Measurements from ENCODE around the gene GAGE10. TPM values are rescaled to one million over a fixed set of nuclear protein-coding genes. Genes with fewer than 3 reads are reported as not detected.
"Not testable (repeated sequence)": the region's sequence is repeated elsewhere in the genome, so short reads cannot be mapped to it uniquely, and the experiment has no call there.

The GAGE10 gene
- total and polyA plus RNA-seq, 2 experiments from 2014 or later: not detected

- H3K4me3 ChIP-seq: not testable (repeated sequence)
Measured at GRCh38 chrX:49331282-49331681, 27.8 kb downstream of the GAGE10 start, which contains the start of gene GAGE13. Gene GAGE13 (plus strand): TSS chrX:49331582. CDS start chrX:49332738, 1,156 bp downstream.

GRCh38 chrX:49331841-49332240, 28.4 kb downstream of the GAGE10 start:
- H3K27me3 ChIP-seq; H3K36me3 ChIP-seq; H3K9me3 ChIP-seq (ENCODE audit: low read depth); H3K4me3 ChIP-seq; DNase-seq (ENCODE audit: low read depth in 1 of 2, low spot score in 1 of 2); H3K27ac ChIP-seq; H3K4me1 ChIP-seq (ENCODE audit: low read depth): not testable (repeated sequence)

More at GRCh38 chrX:49331282-49331681, 27.8 kb downstream of the GAGE10 start, which contains the start of gene GAGE13:
- H3K4me1 ChIP-seq (ENCODE audit: low read depth); H3K27ac ChIP-seq; H3K27me3 ChIP-seq; H3K9me3 ChIP-seq (ENCODE audit: low read depth); H3K36me3 ChIP-seq; DNase-seq (ENCODE audit: low read depth in 1 of 2, low spot score in 1 of 2): not testable (repeated sequence)

- not testable (repeated sequence) for H3K27me3 ChIP-seq; H3K4me3 ChIP-seq; H3K9me3 ChIP-seq (ENCODE audit: low read depth); H3K27ac ChIP-seq; DNase-seq (ENCODE audit: low read depth in 1 of 2, low spot score in 1 of 2); H3K36me3 ChIP-seq; H3K4me1 ChIP-seq (ENCODE audit: low read depth)
Measured at GRCh38 chrX:49341449-49341848, 38.0 kb downstream of the GAGE10 start.

GRCh38 chrX:49344496-49345175, 41.2 kb downstream of the GAGE10 start:
- not testable (repeated sequence) for H3K4me3 ChIP-seq; H3K36me3 ChIP-seq; DNase-seq (ENCODE audit: low read depth in 1 of 2, low spot score in 1 of 2); H3K9me3 ChIP-seq (ENCODE audit: low read depth); H3K4me1 ChIP-seq (ENCODE audit: low read depth); H3K27ac ChIP-seq; H3K27me3 ChIP-seq

- not testable (repeated sequence) for H3K9me3 ChIP-seq (ENCODE audit: low read depth); H3K4me3 ChIP-seq; DNase-seq (ENCODE audit: low read depth in 1 of 2, low spot score in 1 of 2); H3K36me3 ChIP-seq; H3K4me1 ChIP-seq (ENCODE audit: low read depth); H3K27me3 ChIP-seq; H3K27ac ChIP-seq
Measured at GRCh38 chrX:49345402-49345801, 42.0 kb downstream of the GAGE10 start.

GRCh38 chrX:49346150-49346549, 42.7 kb downstream of the GAGE10 start:
- H3K4me1 ChIP-seq (ENCODE audit: low read depth); H3K27me3 ChIP-seq; H3K9me3 ChIP-seq (ENCODE audit: low read depth); H3K4me3 ChIP-seq; DNase-seq (ENCODE audit: low read depth in 1 of 2, low spot score in 1 of 2); H3K36me3 ChIP-seq; H3K27ac ChIP-seq: not testable (repeated sequence)

Other genes starting within 250 kb of the GAGE10 start
- 6.2 and 7.8 TPM in 2 replicates for gene CCDC120, start 244.6 kb upstream of the GAGE10 start, total RNA-seq
- 5.4 and 10.8 TPM in 2 replicates for gene CCDC120, start 244.6 kb upstream of the GAGE10 start, polyA plus RNA-seq
- 22.9 and 30.3 TPM in 2 replicates for gene PRAF2, start 229.6 kb upstream of the GAGE10 start, total RNA-seq
- 56.2 and 76.7 TPM in 2 replicates for gene PRAF2, start 229.6 kb upstream of the GAGE10 start, polyA plus RNA-seq
- 51.4 and 54.6 TPM in 2 replicates for gene WDR45, start 223.8 kb upstream of the GAGE10 start, total RNA-seq
- gene WDR45, start 223.8 kb upstream of the GAGE10 start, polyA plus RNA-seq: 58.6 and 62.3 TPM in 2 replicates
- 37.3 and 38.4 TPM in 2 replicates for gene GPKOW, start 179.9 kb upstream of the GAGE10 start, total RNA-seq
- gene GPKOW, start 179.9 kb upstream of the GAGE10 start, polyA plus RNA-seq: 23.2 and 28.7 TPM in 2 replicates
- 2.0 and 6.8 TPM in 2 replicates for gene MAGIX, start 140.9 kb upstream of the GAGE10 start, total RNA-seq
- 3.2 and 10.0 TPM in 2 replicates for gene MAGIX, start 140.9 kb upstream of the GAGE10 start, polyA plus RNA-seq
- 8.3 and 12.4 TPM in 2 replicates for gene PLP2, start 131.7 kb upstream of the GAGE10 start, total RNA-seq
- 34.6 and 41.2 TPM in 2 replicates for gene PLP2, start 131.7 kb upstream of the GAGE10 start, polyA plus RNA-seq
- 10.5 and 16.5 TPM in 2 replicates for gene PRICKLE3, start 117.3 kb upstream of the GAGE10 start, total RNA-seq
- gene PRICKLE3, start 117.3 kb upstream of the GAGE10 start, polyA plus RNA-seq: 8.1 and 10.9 TPM in 2 replicates
- 0.45 and 1.8 TPM in 2 replicates for gene SYP, start 103.5 kb upstream of the GAGE10 start, total RNA-seq
- 1.1 and 1.3 TPM in 2 replicates for gene SYP, start 103.5 kb upstream of the GAGE10 start, polyA plus RNA-seq
- 0.45 and 1.0 TPM in 2 replicates for gene CACNA1F, start 70.3 kb upstream of the GAGE10 start, total RNA-seq
- gene CACNA1F, start 70.3 kb upstream of the GAGE10 start, polyA plus RNA-seq: 0.02 and 1.5 TPM in 2 replicates
- 18.3 and 21.2 TPM in 2 replicates for gene CCDC22, start 68.2 kb upstream of the GAGE10 start, total RNA-seq
- 16.1 and 18.9 TPM in 2 replicates for gene CCDC22, start 68.2 kb upstream of the GAGE10 start, polyA plus RNA-seq
- gene FOXP3, start 38.9 kb upstream of the GAGE10 start, total RNA-seq: 0.07 and 0.18 TPM in 2 replicates
- gene FOXP3, start 38.9 kb upstream of the GAGE10 start, polyA plus RNA-seq: 0.59 TPM in 1 of 2 replicates, not detected in the other
- gene PPP1R3F, start 33.9 kb upstream of the GAGE10 start, total RNA-seq: 32.6 and 36.0 TPM in 2 replicates
- 24.4 and 28.3 TPM in 2 replicates for gene PPP1R3F, start 33.9 kb upstream of the GAGE10 start, polyA plus RNA-seq
- gene GAGE12J, start 18.4 kb downstream of the GAGE10 start, total RNA-seq: not detected in 2 replicates
- not detected in 2 replicates for gene GAGE12J, start 18.4 kb downstream of the GAGE10 start, polyA plus RNA-seq
- gene GAGE13, start 27.9 kb downstream of the GAGE10 start, total RNA-seq: not detected in 2 replicates
- gene GAGE13, start 27.9 kb downstream of the GAGE10 start, polyA plus RNA-seq: 0.38 TPM in 1 of 2 replicates, not detected in the other
- gene GAGE12C, start 228.5 kb downstream of the GAGE10 start, total RNA-seq: not detected in 2 replicates
- not detected in 2 replicates for gene GAGE12C, start 228.5 kb downstream of the GAGE10 start, polyA plus RNA-seq
- not detected in 2 replicates for gene GAGE12D, start 238.1 kb downstream of the GAGE10 start, total RNA-seq
- not detected in 2 replicates for gene GAGE12D, start 238.1 kb downstream of the GAGE10 start, polyA plus RNA-seq
- gene GAGE12E, start 247.6 kb downstream of the GAGE10 start, total RNA-seq: not detected in 2 replicates
- not detected in 2 replicates for gene GAGE12E, start 247.6 kb downstream of the GAGE10 start, polyA plus RNA-seq